Left colon (tissue), 2 donors: ENCODE results near the gene SIM2. TPM values are rescaled to one million over a fixed set of nuclear protein-coding genes. Genes with fewer than 3 reads are reported as not detected.

Experiments
- ATAC-seq: fragments of 200-7000 bp; cut with Tn5 transposase; one replicate; pipeline ENCODE4 v1.9.1; 2020; ENCODE audit warnings: mild to moderate bottlenecking, moderate library complexity
- DNase-seq, 2 donors: peaks; one replicate each; pipeline ENCODE4 v3.0.0-alpha.2; 2020
- intact Hi-C, 2 donors: fragments of 100-400 bp; cut with DNase I in 1 of 2; cut with micrococcal nuclease in 1 of 2; formaldehyde crosslinking; loops; one replicate each; pipeline versions ENCODE4 v1.11.2 to v1.14.0; 2022; cut with DNase I, micrococcal nuclease
- total RNA-seq, 2 donors: library from RNA; stranded (reverse); fragmentation: NEBNext Ultra II Directional; extraction: Animal tissue kit (Norgen Biotek cat#: 25700); gene quantifications; one replicate each; pipeline ENCODE4 v1.2.1, GENCODE V29; 2021
- donor health status: DM: no; HTN: no; CAD: no.
- donor health status: DM: yes; HTN: yes; CAD: no.

The SIM2 gene
- total RNA-seq, 2 donors from 2014 or later = 0.34 TPM; not detected in 1

- intact Hi-C loops = no loop called here
- no peak for DNase-seq
- no peak for ATAC-seq
These were observed 30.5 kb downstream of the SIM2 start for GRCh38 chr21:36729310-36729970.

GRCh38 chr21:36730291-36731281 lies 31.7 kb downstream of the SIM2 start:
- no peak for DNase-seq
- intact Hi-C loops = no loop called here
- no peak for ATAC-seq

GRCh38 chr21:36732217-36732616 lies 33.3 kb downstream of the SIM2 start:
- intact Hi-C loops = no loop called here
- no peak for DNase-seq
- no peak for ATAC-seq

GRCh38 chr21:36732761-36733160 lies 33.8 kb downstream of the SIM2 start:
- no peak for ATAC-seq
- DNase-seq = no peak
- intact Hi-C loops = no loop called here

GRCh38 chr21:36733857-36734256 lies 34.9 kb downstream of the SIM2 start:
- intact Hi-C loops = no loop called here
- DNase-seq (no peak), ATAC-seq (no peak)

GRCh38 chr21:36734367-36735200 lies 35.7 kb downstream of the SIM2 start:
- DNase-seq (no peak), ATAC-seq (no peak)
- intact Hi-C loops = no loop called here

GRCh38 chr21:36735201-36735515 lies 36.2 kb downstream of the SIM2 start:
- DNase-seq = no peak
- intact Hi-C loops = no loop called here

GRCh38 chr21:36735724-36736320 lies 36.9 kb downstream of the SIM2 start:
- intact Hi-C loops = no loop called here
- DNase-seq (no peak), ATAC-seq (no peak)

More at GRCh38 chr21:36735201-36735515, 36.2 kb downstream of the SIM2 start:
- ATAC-seq = no peak

GRCh38 chr21:36738489-36739126 lies 39.7 kb downstream of the SIM2 start:
- no peak for ATAC-seq
- no peak for DNase-seq
- intact Hi-C loops = no loop called here

GRCh38 chr21:36741506-36741905 lies 42.6 kb downstream of the SIM2 start:
- ATAC-seq = no peak
- intact Hi-C loops = no loop called here
- DNase-seq = no peak

- no peak for DNase-seq
- ATAC-seq = no peak
- intact Hi-C loops = no loop called here
These were observed 44.1 kb downstream of the SIM2 start for GRCh38 chr21:36743008-36743407.

- no peak for DNase-seq
- intact Hi-C loops = no loop called here
- no peak for ATAC-seq
These were observed 44.5 kb downstream of the SIM2 start for GRCh38 chr21:36743446-36743845.

GRCh38 chr21:36744190-36744559 lies 45.3 kb downstream of the SIM2 start:
- intact Hi-C loops = no loop called here
- ATAC-seq = peak; percentile 47
- DNase-seq = no peak

- ATAC-seq = no peak
- no peak for DNase-seq
- intact Hi-C loops = no loop called here
These were observed 45.8 kb downstream of the SIM2 start for GRCh38 chr21:36744560-36745231.

GRCh38 chr21:36745459-36745858 lies 46.5 kb downstream of the SIM2 start:
- intact Hi-C loops = no loop called here
- DNase-seq (no peak), ATAC-seq (no peak)

GRCh38 chr21:36747041-36747814 lies 48.3 kb downstream of the SIM2 start:
- DNase-seq = peak in 1 of 2 donors; percentile 12
- ATAC-seq = peak; percentile 45
- intact Hi-C loops = no loop called here

GRCh38 chr21:36747815-36748383 lies 49.0 kb downstream of the SIM2 start:
- DNase-seq (peak in 1 of 2 donors; percentile 69), ATAC-seq (peak; percentile 90)
- intact Hi-C loops = no loop called here
